H1 (cell line): ENCODE results near the gene TMPRSS4. TPM values are rescaled to one million over a fixed set of nuclear protein-coding genes. Genes with fewer than 3 reads are reported as not detected.

Source experiments
- CTCF ChIA-PET: fragments of 300-600 bp; sonication (Branson Sonifier 250); formaldehyde crosslinking; loops from one replicate; lab custom pipeline; 2021; ENCODE audit not compliant: partially characterized antibody; lab: Charles Lee
- POLR2A ChIA-PET: fragments of 300-600 bp; sonication (Branson Sonifier 250); formaldehyde crosslinking; loops from one replicate; lab custom pipeline; 2021; ENCODE audit warnings: inconsistent platforms; ENCODE audit not compliant: partially characterized antibody; lab: Charles Lee
- DNase-seq, 2 experiments: peaks; one replicate each; pipeline versions ENCODE4 v3.0.0 to v3.0.0-alpha.2; 2010 to 2022; ENCODE audit warnings: low spot score in 2 of 2, low read depth in 1 of 2, mixed read lengths in 1 of 2
- FAIRE-seq: peaks from 2 replicates; lab custom pipeline; 2011; peaks lifted over from hg19 to GRCh38; lab: Jason Lieb, UNC
- H2AFZ ChIP-seq: 2 replicates; pipeline ENCODE4 v1.8.1; 2012; ENCODE audit warnings: low read length, inconsistent platforms
- H2AK5ac ChIP-seq: 2 replicates; pipeline ENCODE4 v1.6.1; 2013; ENCODE audit warnings: low read depth, low read length
- H2BK120ac ChIP-seq: replicated peaks from 2 replicates; pipeline ENCODE3; 2013; ENCODE audit warnings: low read depth, low read length, inconsistent platforms
- H2BK12ac ChIP-seq: 2 replicates; pipeline ENCODE4 v1.6.1; 2013; ENCODE audit warnings: low read depth, low read length
- H2BK15ac ChIP-seq: 2 replicates; pipeline ENCODE4 v1.6.1; 2013; ENCODE audit warnings: low read length
- H2BK20ac ChIP-seq: 2 replicates; pipeline ENCODE4 v1.6.1; 2013; ENCODE audit warnings: low read length
- H2BK5ac ChIP-seq: 2 replicates; pipeline ENCODE4 v1.6.1; 2013; ENCODE audit warnings: low read depth, low read length
- H3K14ac ChIP-seq: 2 replicates; pipeline ENCODE4 v1.6.1; 2013; ENCODE audit warnings: inconsistent platforms; ENCODE audit not compliant: insufficient read length
- H3K18ac ChIP-seq: 2 replicates; pipeline ENCODE4 v1.6.1; 2013; ENCODE audit warnings: low read length; ENCODE audit errors: extremely low read depth
- H3K23ac ChIP-seq: 2 replicates; pipeline ENCODE4 v1.6.1; 2013; ENCODE audit warnings: inconsistent platforms; ENCODE audit not compliant: insufficient read length
- H3K23me2 ChIP-seq: 2 replicates; pipeline ENCODE4 v1.6.1; 2013; ENCODE audit warnings: low read depth, low read length
- H3K27ac ChIP-seq: 2 replicates; pipeline ENCODE4 v1.6.1; 2011; ENCODE audit warnings: low read depth, low read length, inconsistent platforms
- H3K27me3 ChIP-seq, 4 experiments: replicated peaks in 1 of 4; 1 replicate in 1 of 4; 2 replicates in 3 of 4; pipeline versions ENCODE4 v1.6.1 to v1.8.1; 2011 to 2013; ENCODE audit warnings: low read length in 3 of 4, mild to moderate bottlenecking in 3 of 4, inconsistent platforms in 2 of 4, mixed read lengths in 2 of 4, moderate library complexity in 1 of 4; ENCODE audit not compliant: control insufficient read depth in 3 of 4, insufficient read depth in 3 of 4; ENCODE audit errors: extremely low read depth in 1 of 4
- H3K36me3 ChIP-seq, 4 experiments: 2 replicates each; pipeline versions ENCODE4 v1.6.1 to v1.8.1; 2011 to 2013; ENCODE audit warnings: mild to moderate bottlenecking in 4 of 4, low read length in 3 of 4, moderate library complexity in 2 of 4, control low read depth in 1 of 4, inconsistent platforms in 1 of 4; ENCODE audit not compliant: insufficient read depth in 4 of 4, control insufficient read depth in 2 of 4
- H3K4ac ChIP-seq: replicated peaks from 2 replicates; pipeline ENCODE3; 2013; ENCODE audit warnings: low read length, low read depth, mixed read lengths, inconsistent platforms; ENCODE audit not compliant: insufficient read length
- H3K4me1 ChIP-seq, 4 experiments: replicated peaks in 1 of 4; 1 replicate in 1 of 4; 2 replicates in 3 of 4; pipeline versions ENCODE4 v1.6.1 to v1.8.1; 2011 to 2013; ENCODE audit warnings: low read length in 3 of 4, inconsistent platforms in 2 of 4, mixed read lengths in 1 of 4; ENCODE audit not compliant: insufficient read depth in 4 of 4, control insufficient read depth in 3 of 4
- H3K4me2 ChIP-seq, 2 experiments: 2 replicates each; pipeline versions ENCODE4 v1.6.1 to v1.8.1; 2011 to 2013; ENCODE audit warnings: low read depth in 2 of 2, low read length in 2 of 2, control low read depth in 1 of 2, inconsistent platforms in 1 of 2, mild to moderate bottlenecking in 1 of 2; ENCODE audit not compliant: insufficient read depth in 1 of 2
- H3K4me3 ChIP-seq, 4 experiments: fragments of 200-600, 300-600 bp in 1 of 4; sonication (generic), shearing (Covaris generic), sonication (Bioruptor Twin) in 1 of 4; 2 replicates each; pipeline versions ENCODE4 v1.5.1 to v1.8.1; 2011 to 2016; ENCODE audit warnings: low read length in 4 of 4, low read depth in 3 of 4, control low read depth in 2 of 4, inconsistent platforms in 2 of 4, mild to moderate bottlenecking in 2 of 4, mixed read lengths in 1 of 4, moderate library complexity in 1 of 4; ENCODE audit not compliant: insufficient read depth in 2 of 4; ENCODE audit errors: extremely low read depth in 1 of 4
- H3K56ac ChIP-seq: replicated peaks from 2 replicates; pipeline ENCODE3; 2013; ENCODE audit warnings: low read depth, mild to moderate bottlenecking, mixed read lengths, low read length, inconsistent platforms; ENCODE audit not compliant: insufficient read length
- H3K79me1 ChIP-seq: 2 replicates; pipeline ENCODE4 v1.6.1; 2013; ENCODE audit warnings: low read depth, low read length, control low read depth
- H3K79me2 ChIP-seq, 2 experiments: 2 replicates each; pipeline versions ENCODE4 v1.6.1 to v1.8.1; 2012 to 2013; ENCODE audit warnings: low read length in 2 of 2, mild to moderate bottlenecking in 2 of 2, inconsistent platforms in 1 of 2; ENCODE audit not compliant: insufficient read depth in 2 of 2, control insufficient read depth in 1 of 2
- H3K9ac ChIP-seq, 4 experiments: replicated peaks in 1 of 4; 1 replicate in 1 of 4; 2 replicates in 3 of 4; pipeline versions ENCODE4 v1.6.1 to v1.8.1; 2011 to 2013; ENCODE audit warnings: low read depth in 3 of 4, low read length in 3 of 4, control low read depth in 2 of 4, mild to moderate bottlenecking in 2 of 4, moderate library complexity in 2 of 4, inconsistent platforms in 1 of 4; ENCODE audit errors: extremely low read depth in 1 of 4
- H3K9me3 ChIP-seq, 2 experiments: 2 replicates each; pipeline versions ENCODE4 v1.6.1 to v1.8.1; 2012 to 2013; ENCODE audit warnings: mild to moderate bottlenecking in 2 of 2, moderate library complexity in 2 of 2, control low read depth in 1 of 2, inconsistent platforms in 1 of 2, low read depth in 1 of 2, low read length in 1 of 2, mixed read lengths in 1 of 2; ENCODE audit not compliant: insufficient read depth in 2 of 2
- H4K20me1 ChIP-seq, 2 experiments: replicated peaks in 1 of 2; 2 replicates each; pipeline versions ENCODE3 to v1.8.1; 2011 to 2013; ENCODE audit warnings: inconsistent platforms in 2 of 2, low read length in 2 of 2, mild to moderate bottlenecking in 1 of 2; ENCODE audit not compliant: insufficient read depth in 2 of 2, control insufficient read depth in 1 of 2
- H4K5ac ChIP-seq: 2 replicates; pipeline ENCODE4 v1.6.1; 2013; ENCODE audit warnings: low read length, low read depth, mixed read lengths, inconsistent platforms; ENCODE audit not compliant: insufficient read length
- H4K8ac ChIP-seq: 2 replicates; pipeline ENCODE4 v1.8.0; 2013; ENCODE audit warnings: mild to moderate bottlenecking, moderate library complexity, low read length, inconsistent platforms; ENCODE audit not compliant: insufficient read depth; ENCODE audit errors: extremely low read depth
- H4K91ac ChIP-seq: replicated peaks from 2 replicates; pipeline ENCODE3; 2013; ENCODE audit warnings: low read length, mixed read lengths, inconsistent platforms; ENCODE audit not compliant: insufficient read length
- ASH2L ChIP-seq: fragments of 200-600, 300-600 bp; sonication (generic); IDR thresholded peaks from one replicate; pipeline ENCODE4 v1.7.1; 2017; ENCODE audit warnings: low read length
- CEBPB ChIP-seq: IDR thresholded peaks from 2 replicates; pipeline ENCODE4 v1.6.1; 2012; ENCODE audit warnings: low read depth, low read length
- EP300 ChIP-seq, 2 experiments: IDR thresholded peaks; 1 replicate in 1 of 2; 2 replicates in 1 of 2; pipeline ENCODE4 v1.6.1; 2011 to 2012; ENCODE audit warnings: low read depth in 2 of 2, low read length in 2 of 2, mild to moderate bottlenecking in 2 of 2, borderline replicate concordance in 1 of 2, inconsistent platforms in 1 of 2, moderate library complexity in 1 of 2
- GABPA ChIP-seq: IDR thresholded peaks from 2 replicates; pipeline ENCODE4 v1.6.1; 2011; ENCODE audit warnings: mild to moderate bottlenecking, low read length, moderate library complexity, borderline replicate concordance; ENCODE audit not compliant: insufficient read depth
- POLR2AphosphoS5 ChIP-seq: IDR thresholded peaks from 2 replicates; pipeline ENCODE4 v1.6.1; 2011; ENCODE audit warnings: low read depth, low read length
- RBBP5 ChIP-seq: IDR thresholded peaks from 2 replicates; pipeline ENCODE4 v1.7.1; 2012; ENCODE audit warnings: low read depth, mild to moderate bottlenecking, inconsistent platforms, low read length, moderate library complexity, borderline replicate concordance
- SIN3A ChIP-seq, 2 experiments: IDR thresholded peaks in 1 of 2; conservative IDR thresholded peaks in 1 of 2; 2 replicates each; pipeline ENCODE4 v1.6.1; 2011 to 2012; ENCODE audit warnings: low read length in 2 of 2, improper control_type of control experiment in 1 of 2, low read depth in 1 of 2, mild to moderate bottlenecking in 1 of 2
- WGBS, 2 experiments: shearing (Covaris generic) in 1 of 2; methylation state at CpG; one replicate each; pipeline versions ENCODE4 v1.1.6 to v1.1.7; 2013 to 2015; ENCODE audit warnings: low lambda C conversion rate in 2 of 2, mixed read lengths in 2 of 2, inconsistent platforms in 1 of 2, low coverage in 1 of 2, missing lambda C conversion rate in 1 of 2; ENCODE audit not compliant: insufficient replicate concordance in 2 of 2, insufficient coverage in 1 of 2, insufficient read length in 1 of 2; ENCODE audit errors: extremely low coverage in 1 of 2, missing lambda C conversion rate in 1 of 2; 5-methylcytosine and 5-hydroxymethylcytosine counted together
- polyA plus RNA-seq, 7 experiments: library from polyadenylated mRNA; depleted of rRNA in 3 of 7; stranded (reverse) in 5 of 7; unstranded in 2 of 7; fragments of >200 nt in 5 of 7; fragments of 200-250 nt in 2 of 7; gene quantifications; 1 replicate in 5 of 7; 2 replicates in 1 of 7; 4 replicates in 1 of 7; pipeline versions ENCODE4 v1.2.1 to v1.2.3, GENCODE V29; 2011 to 2013; ENCODE audit warnings: missing spikeins in 2 of 7, mixed read lengths in 2 of 7
- total RNA-seq: library from RNA; stranded (reverse); fragmentation: NEBNext Ultra II Directional; extraction: Animal tissue kit (Norgen Biotek cat#: 25700); gene quantifications from 2 replicates; pipeline ENCODE4 v1.2.1, GENCODE V29; 2021
- TF ChIP-seq, protein P1 (sequence below): IDR thresholded peaks from 2 replicates; pipeline ENCODE4 v1.6.1; 2011; ENCODE audit warnings: low read depth, mild to moderate bottlenecking, low read length; ENCODE audit not compliant: insufficient read depth

Gene TMPRSS4
- total and polyA plus RNA-seq, 2 of the 8 experiments (the other 6 are each of a cell fraction or from before 2014, with no cell fraction given), result 0.11 to 0.58 TPM

DNA sequence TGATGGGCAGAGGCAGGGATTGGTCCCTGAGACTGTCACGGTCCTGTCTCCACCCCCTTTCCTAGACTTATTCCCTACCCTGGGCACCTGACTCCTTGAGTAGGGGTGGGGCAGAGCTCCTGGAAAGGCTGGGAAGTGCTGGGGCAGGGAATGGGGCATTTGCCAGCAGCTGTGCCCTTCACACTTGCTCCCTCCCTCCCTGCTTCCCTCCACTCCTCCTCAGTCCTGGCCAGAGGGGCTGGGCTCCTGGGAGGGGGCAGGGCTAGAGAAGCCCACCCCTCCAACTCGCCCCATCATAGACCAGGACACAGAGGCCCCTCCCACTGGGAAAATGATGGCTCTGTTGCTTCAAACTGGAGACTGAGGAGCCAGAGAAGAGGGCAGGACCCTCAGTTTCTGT is 88.0 kb downstream of the TMPRSS4 start:
- Histone ChIP-seq H3K9ac (no peak overlapping the region), H2BK12ac (no peak overlapping the region), H3K14ac (no peak overlapping the region), H4K91ac (no peak overlapping the region), H3K27me3 (peaks cover 2 to 45% (median 16%) of the 10 kb centered on the region in 4 experiments), H2BK5ac (no peak overlapping the region), H3K23ac (no peak overlapping the region), H3K4me1 (peaks cover 0 to 7% (median 5%) of the 10 kb centered on the region in 4 experiments; a peak in 6 of 7 replicates), H3K36me3 (no peaks in the 10 kb centered on the region), H3K27ac (no peak overlapping the region), H2BK20ac (no peak overlapping the region), H3K18ac (no peak overlapping the region), H3K9me3 (no peaks in the 10 kb centered on the region), H3K79me2 (no peaks in the 10 kb centered on the region), H3K4me2 (no peak overlapping the region), H4K5ac (no peak overlapping the region), H3K4me3 (no peak overlapping the region), H2AFZ (no peak overlapping the region), H4K20me1 (no peaks in the 10 kb centered on the region), H4K8ac (no peak overlapping the region), H2BK120ac (no peak overlapping the region), H3K79me1 (no peaks in the 10 kb centered on the region), H2BK15ac (no peak overlapping the region), H2AK5ac (no peak overlapping the region), H3K56ac (no peak overlapping the region), H3K4ac (no peak overlapping the region), H3K23me2 (no peaks in the 10 kb centered on the region)
- POLR2A ChIA-PET, result interaction anchor here (3.2 kb wide), 1 partner anchor 8 kb away, joined by 15 read pairs; no protein-coding TSS in a partner anchor
- DNase-seq, result no peak
- FAIRE-seq, result no peak
- 61% methylated on average over 2 of the region's 2 CpGs; no CpG with 5 or more reads in 1 of the 2 experiments for WGBS, 2 experiments
- TF ChIP-seq, protein P1, sequence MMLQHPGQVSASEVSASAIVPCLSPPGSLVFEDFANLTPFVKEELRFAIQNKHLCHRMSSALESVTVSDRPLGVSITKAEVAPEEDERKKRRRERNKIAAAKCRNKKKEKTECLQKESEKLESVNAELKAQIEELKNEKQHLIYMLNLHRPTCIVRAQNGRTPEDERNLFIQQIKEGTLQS, result no peak
- TF ChIP-seq ASH2L (no peak), GABPA (no peak), RBBP5 (no peak), SIN3A (conservative IDR thresholded peaks at IDR 0.05 in 1 of 2, IDR thresholded peaks at IDR 0.05 in 1 of 2; ENCODE audit: low read depth in 1 of 2, low read length in 2 of 2) (no peak), EP300 (IDR thresholded peaks at IDR 0.05; ENCODE audit: borderline replicate concordance in 1 of 2, low read depth in 2 of 2, low read length in 2 of 2) (no peak), POLR2AphosphoS5 (no peak), CEBPB (no peak)
- CTCF ChIA-PET, result interaction anchor here (0.8 to 1.8 kb wide), 6 partner anchors 9 to 21 kb away, joined by 3 to 7 read pairs (median 4); partner anchors contain the start of gene SCN4B
